ENCODE measurements around the gene TRIM37.

DNA sequence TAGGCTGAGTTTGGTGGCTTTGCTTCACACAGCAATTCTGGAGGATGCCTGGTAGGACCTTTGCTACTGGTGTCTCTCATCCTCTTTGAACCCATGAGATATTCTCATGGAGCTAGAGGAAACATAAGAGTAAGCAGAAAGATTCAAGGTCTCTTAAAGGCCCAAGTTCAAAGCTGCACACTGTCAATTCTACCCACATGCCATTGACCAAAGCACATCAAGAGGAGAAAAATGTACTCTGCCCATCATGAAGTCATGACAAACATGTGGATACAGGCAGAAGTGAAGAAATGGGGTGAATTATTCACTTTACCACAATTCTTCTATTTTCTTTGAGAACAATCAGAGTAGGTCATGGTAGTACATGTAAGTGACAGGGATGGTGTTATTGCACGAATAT lies 35.2 kb upstream of the TRIM37 start:
- no peak for TF ChIP-seq EZH2 (IDR thresholded peaks at IDR 0.05; ENCODE audit: borderline replicate concordance, low read depth, low read length, severe bottlenecking)
- TF ChIP-seq, protein P1, sequence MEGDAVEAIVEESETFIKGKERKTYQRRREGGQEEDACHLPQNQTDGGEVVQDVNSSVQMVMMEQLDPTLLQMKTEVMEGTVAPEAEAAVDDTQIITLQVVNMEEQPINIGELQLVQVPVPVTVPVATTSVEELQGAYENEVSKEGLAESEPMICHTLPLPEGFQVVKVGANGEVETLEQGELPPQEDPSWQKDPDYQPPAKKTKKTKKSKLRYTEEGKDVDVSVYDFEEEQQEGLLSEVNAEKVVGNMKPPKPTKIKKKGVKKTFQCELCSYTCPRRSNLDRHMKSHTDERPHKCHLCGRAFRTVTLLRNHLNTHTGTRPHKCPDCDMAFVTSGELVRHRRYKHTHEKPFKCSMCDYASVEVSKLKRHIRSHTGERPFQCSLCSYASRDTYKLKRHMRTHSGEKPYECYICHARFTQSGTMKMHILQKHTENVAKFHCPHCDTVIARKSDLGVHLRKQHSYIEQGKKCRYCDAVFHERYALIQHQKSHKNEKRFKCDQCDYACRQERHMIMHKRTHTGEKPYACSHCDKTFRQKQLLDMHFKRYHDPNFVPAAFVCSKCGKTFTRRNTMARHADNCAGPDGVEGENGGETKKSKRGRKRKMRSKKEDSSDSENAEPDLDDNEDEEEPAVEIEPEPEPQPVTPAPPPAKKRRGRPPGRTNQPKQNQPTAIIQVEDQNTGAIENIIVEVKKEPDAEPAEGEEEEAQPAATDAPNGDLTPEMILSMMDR (IDR thresholded peaks at IDR 0.05; ENCODE audit: borderline replicate concordance, extremely low read depth, low read length, poor library complexity, severe bottlenecking): no peak

Data from DND-41 (cell line).